ENCODE results near the gene SLC4A4. TPM values are rescaled to one million over a fixed set of nuclear protein-coding genes. Genes with fewer than 3 reads are reported as not detected.

SLC4A4 gene
- total and polyA plus RNA-seq, 2 of the 13 experiments (the other 11 are each of a cell fraction or from before 2014, with no cell fraction given): 0.01 TPM; not detected in 1

DNA sequence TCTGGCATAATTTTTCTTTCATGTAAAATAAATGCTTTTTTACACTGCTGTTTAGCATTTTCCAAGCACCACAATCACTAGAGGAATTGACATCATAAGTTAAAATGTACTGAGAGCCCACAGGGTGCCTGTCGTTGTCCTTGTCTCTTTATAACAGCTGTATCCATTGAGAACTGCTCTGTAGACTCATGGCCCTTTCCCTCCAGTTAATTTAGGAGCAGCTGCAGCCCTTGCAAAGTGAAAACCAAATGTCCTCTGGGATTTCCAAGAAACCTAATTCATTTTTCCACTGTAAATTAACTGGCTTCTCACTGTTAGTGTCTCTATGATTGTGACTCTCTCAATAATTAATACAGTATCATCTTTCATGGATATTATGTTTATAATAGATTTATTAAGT, 185.9 kb downstream of the SLC4A4 start:
- Histone ChIP-seq H3K4me1 (ENCODE audit: insufficient read depth, low read length) (no peaks in the 10 kb centered on the region), H2AFZ (ENCODE audit: low read length) (no peak overlapping the region), H4K20me1 (ENCODE audit: insufficient read depth, low read length) (no peaks in the 10 kb centered on the region), H3K36me3 (replicated peaks in 1 of 2; ENCODE audit: control insufficient read depth in 1 of 2, insufficient read depth in 2 of 2, low read length in 2 of 2) (no peaks in the 10 kb centered on the region), H3K79me2 (ENCODE audit: insufficient read depth, low read length) (no peaks in the 10 kb centered on the region), H3K4me3 (replicated peaks in 1 of 3; ENCODE audit: insufficient read depth in 1 of 3, low read depth in 2 of 3, low read length in 3 of 3) (no peak overlapping the region), H3K27me3 (ENCODE audit: control insufficient read depth in 1 of 2, insufficient read depth in 2 of 2, low read length in 2 of 2) (no peaks in the 10 kb centered on the region), H3K27ac (ENCODE audit: extremely low read length, insufficient read depth, low read length) (no peak overlapping the region), H3K9ac (ENCODE audit: insufficient read depth, low read depth, low read length) (no peak overlapping the region), H3K4me2 (ENCODE audit: low read depth, low read length) (no peak overlapping the region), H3K9me3 (ENCODE audit: low read length) (no peaks in the 10 kb centered on the region)
- no peak for ATAC-seq
- ChIA-PET CTCF (ENCODE audit: low intra/inter-chr PET ratio, low total read pairs) (no interaction called here), POLR2A (no interaction called here)
- no peak for DNase-seq (ENCODE audit: low spot score)
- FAIRE-seq: no peak
- no TSS peak for BruUV-seq (replicated peaks)
- intact Hi-C loops (cut with micrococcal nuclease; ENCODE audit: unreplicated experiment): no loop called here
- WGBS (ENCODE audit: low lambda C conversion rate): 0% methylated on average over 1 of the region's 1 CpG
- in situ Hi-C loops (cut with HindIII; ENCODE audit: extremely low pct_ligation_motif_present, low pct_unique_long_range_greater_than_20kb): no loop called here
- TF ChIP-seq ZNF850 (CRISPR knock-in tag; conservative IDR thresholded peaks at IDR 0.05) (no peak), ZSCAN30 (CRISPR knock-in tag; IDR thresholded peaks at IDR 0.05) (no peak), ZNF10 (CRISPR knock-in tag; IDR thresholded peaks at IDR 0.05; ENCODE audit: borderline replicate concordance, low read depth) (no peak), ZNF616 (CRISPR knock-in tag; IDR thresholded peaks at IDR 0.05; ENCODE audit: low read depth) (no peak), NR1H2 (CRISPR knock-in tag; IDR thresholded peaks at IDR 0.05; ENCODE audit: borderline replicate concordance, low read depth) (no peak), RFXANK (CRISPR knock-in tag; IDR thresholded peaks at IDR 0.05) (no peak), U2AF2 (IDR thresholded peaks at IDR 0.05; ENCODE audit: low read depth, low read length) (no peak), SOX6 (IDR thresholded peaks at IDR 0.05) (no peak), SOX6 (CRISPR knock-in tag; IDR thresholded peaks at IDR 0.05) (no peak), ZNF274 (CRISPR knock-in tag; IDR thresholded peaks at IDR 0.05) (no peak), ZNF354B (CRISPR knock-in tag; IDR thresholded peaks at IDR 0.05) (no peak), NFE2 (CRISPR knock-in tag; IDR thresholded peaks at IDR 0.05) (no peak), ZBTB38 (CRISPR knock-in tag; IDR thresholded peaks at IDR 0.05) (no peak), NFKB2 (CRISPR knock-in tag; IDR thresholded peaks at IDR 0.05; ENCODE audit: borderline replicate concordance) (no peak)
- TF ChIP-seq, protein P1, sequence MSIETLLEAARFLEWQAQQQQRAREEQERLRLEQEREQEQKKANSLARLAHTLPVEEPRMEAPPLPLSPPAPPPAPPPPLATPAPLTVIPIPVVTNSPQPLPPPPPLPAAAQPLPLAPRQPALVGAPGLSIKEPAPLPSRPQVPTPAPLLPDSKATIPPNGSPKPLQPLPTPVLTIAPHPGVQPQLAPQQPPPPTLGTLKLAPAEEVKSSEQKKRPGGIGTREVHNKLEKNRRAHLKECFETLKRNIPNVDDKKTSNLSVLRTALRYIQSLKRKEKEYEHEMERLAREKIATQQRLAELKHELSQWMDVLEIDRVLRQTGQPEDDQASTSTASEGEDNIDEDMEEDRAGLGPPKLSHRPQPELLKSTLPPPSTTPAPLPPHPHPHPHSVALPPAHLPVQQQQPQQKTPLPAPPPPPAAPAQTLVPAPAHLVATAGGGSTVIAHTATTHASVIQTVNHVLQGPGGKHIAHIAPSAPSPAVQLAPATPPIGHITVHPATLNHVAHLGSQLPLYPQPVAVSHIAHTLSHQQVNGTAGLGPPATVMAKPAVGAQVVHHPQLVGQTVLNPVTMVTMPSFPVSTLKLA (IDR thresholded peaks at IDR 0.05): no peak
- TF ChIP-seq, protein P2, sequence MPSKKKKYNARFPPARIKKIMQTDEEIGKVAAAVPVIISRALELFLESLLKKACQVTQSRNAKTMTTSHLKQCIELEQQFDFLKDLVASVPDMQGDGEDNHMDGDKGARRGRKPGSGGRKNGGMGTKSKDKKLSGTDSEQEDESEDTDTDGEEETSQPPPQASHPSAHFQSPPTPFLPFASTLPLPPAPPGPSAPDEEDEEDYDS (CRISPR knock-in tag; IDR thresholded peaks at IDR 0.05): no peak
- TF ChIP-seq, protein P3, sequence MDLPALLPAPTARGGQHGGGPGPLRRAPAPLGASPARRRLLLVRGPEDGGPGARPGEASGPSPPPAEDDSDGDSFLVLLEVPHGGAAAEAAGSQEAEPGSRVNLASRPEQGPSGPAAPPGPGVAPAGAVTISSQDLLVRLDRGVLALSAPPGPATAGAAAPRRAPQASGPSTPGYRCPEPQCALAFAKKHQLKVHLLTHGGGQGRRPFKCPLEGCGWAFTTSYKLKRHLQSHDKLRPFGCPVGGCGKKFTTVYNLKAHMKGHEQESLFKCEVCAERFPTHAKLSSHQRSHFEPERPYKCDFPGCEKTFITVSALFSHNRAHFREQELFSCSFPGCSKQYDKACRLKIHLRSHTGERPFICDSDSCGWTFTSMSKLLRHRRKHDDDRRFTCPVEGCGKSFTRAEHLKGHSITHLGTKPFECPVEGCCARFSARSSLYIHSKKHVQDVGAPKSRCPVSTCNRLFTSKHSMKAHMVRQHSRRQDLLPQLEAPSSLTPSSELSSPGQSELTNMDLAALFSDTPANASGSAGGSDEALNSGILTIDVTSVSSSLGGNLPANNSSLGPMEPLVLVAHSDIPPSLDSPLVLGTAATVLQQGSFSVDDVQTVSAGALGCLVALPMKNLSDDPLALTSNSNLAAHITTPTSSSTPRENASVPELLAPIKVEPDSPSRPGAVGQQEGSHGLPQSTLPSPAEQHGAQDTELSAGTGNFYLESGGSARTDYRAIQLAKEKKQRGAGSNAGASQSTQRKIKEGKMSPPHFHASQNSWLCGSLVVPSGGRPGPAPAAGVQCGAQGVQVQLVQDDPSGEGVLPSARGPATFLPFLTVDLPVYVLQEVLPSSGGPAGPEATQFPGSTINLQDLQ (CRISPR knock-in tag; IDR thresholded peaks at IDR 0.05): no peak

All from HepG2 (cell line).